ENCODE results near the gene PLEKHO1.

GRCh38 chr1:150152182-150152536 is 2.4 kb downstream of the PLEKHO1 start:
- no peak for TF ChIP-seq CREB1 (IDR thresholded peaks at IDR 0.05; ENCODE audit: low read depth)
- no peak for TF ChIP-seq ZBTB7A (IDR thresholded peaks at IDR 0.05; ENCODE audit: low read depth)
- no peak for TF ChIP-seq EP300 (IDR thresholded peaks at IDR 0.05; ENCODE audit: borderline replicate concordance)
- TF ChIP-seq NFIC (IDR thresholded peaks at IDR 0.05) = no peak
- no peak for TF ChIP-seq YY1 (IDR thresholded peaks at IDR 0.05; ENCODE audit: low read depth)
- TF ChIP-seq CEBPB (IDR thresholded peaks at IDR 0.05) = no peak
- no peak for TF ChIP-seq REST (IDR thresholded peaks at IDR 0.05; ENCODE audit: low read depth)
- TF ChIP-seq USF1 (IDR thresholded peaks at IDR 0.05) = no peak
- no peak for TF ChIP-seq FOXM1 (IDR thresholded peaks at IDR 0.05; ENCODE audit: borderline replicate concordance, low read depth)
- TF ChIP-seq TAF1 (IDR thresholded peaks at IDR 0.05; ENCODE audit: low read depth) = no peak
- TF ChIP-seq EGR1 (IDR thresholded peaks at IDR 0.05) = no peak
- TF ChIP-seq TCF12 (IDR thresholded peaks at IDR 0.05; ENCODE audit: low read depth) = no peak
- TF ChIP-seq MAX (IDR thresholded peaks at IDR 0.05) = no peak
